Cortex of kidney (tissue), 1 donor: ENCODE measurements around the gene ZW10.
"Not testable (repeated sequence)": the region's sequence is repeated elsewhere in the genome, so short reads cannot be mapped to it uniquely, and the experiment has no call there.

Source experiments
- DNase-seq: peaks from one replicate; lab custom pipeline; 2025; lab: John Stamatoyannopoulos, UW

Gene ZW10

DNA sequence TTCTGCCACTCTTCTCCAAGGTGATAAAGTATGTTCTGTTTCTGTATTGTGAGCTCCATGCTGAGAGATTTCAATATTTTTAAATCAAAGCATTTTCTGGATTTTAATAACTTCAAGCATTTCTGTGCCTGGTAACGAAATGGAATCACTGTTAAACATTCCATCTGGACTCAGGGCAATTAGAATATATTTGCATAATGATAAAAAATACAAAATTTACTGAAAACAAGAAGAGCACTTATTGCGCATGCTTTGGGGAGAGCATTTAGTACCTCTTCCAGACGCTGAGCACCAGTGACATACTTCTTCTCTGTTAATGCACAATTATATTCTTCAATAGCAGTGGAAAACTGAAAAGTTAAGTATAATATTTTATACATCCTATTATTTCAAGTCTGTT is 13.3 kb downstream of the ZW10 start:
- DNase-seq = no peak

DNA sequence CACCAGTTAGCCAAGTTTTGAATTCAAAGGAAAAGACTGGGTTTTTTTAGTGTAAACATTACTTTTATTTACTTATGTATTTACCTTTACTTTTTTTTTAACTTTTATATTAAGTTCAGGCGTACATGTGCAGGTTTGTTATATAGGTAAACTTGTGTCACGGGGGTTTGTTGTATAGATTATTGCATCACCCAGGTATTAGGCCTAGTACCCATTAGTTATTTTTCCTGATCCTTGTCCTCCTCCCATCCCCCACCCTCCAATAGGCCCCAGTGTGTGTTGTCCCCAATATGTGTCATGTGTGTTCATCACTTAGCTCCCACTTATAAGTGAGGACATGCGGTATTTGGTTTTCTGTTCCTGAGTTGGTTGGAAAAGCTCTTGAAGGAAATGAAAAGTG is 20.6 kb downstream of the ZW10 start:
- no peak for DNase-seq

DNA sequence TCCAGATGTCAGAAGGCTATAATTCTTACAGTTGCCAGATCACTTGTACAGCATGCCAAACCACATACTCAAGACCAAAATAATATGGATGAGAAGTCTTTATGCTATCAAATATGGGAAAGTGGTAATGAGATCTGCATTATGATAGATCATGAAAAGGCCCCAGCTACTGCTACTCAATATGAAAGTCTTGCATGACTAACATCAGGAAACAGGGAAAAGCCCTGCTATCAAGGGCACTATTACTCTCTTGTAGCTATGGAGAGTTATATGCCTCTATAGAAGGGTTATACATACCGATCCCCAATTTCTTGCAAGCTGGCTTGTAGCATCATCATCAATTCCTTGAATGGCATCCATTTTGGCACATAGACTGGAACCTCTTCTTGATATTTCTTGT is 37.2 kb downstream of the ZW10 start:
- no peak for DNase-seq

DNA sequence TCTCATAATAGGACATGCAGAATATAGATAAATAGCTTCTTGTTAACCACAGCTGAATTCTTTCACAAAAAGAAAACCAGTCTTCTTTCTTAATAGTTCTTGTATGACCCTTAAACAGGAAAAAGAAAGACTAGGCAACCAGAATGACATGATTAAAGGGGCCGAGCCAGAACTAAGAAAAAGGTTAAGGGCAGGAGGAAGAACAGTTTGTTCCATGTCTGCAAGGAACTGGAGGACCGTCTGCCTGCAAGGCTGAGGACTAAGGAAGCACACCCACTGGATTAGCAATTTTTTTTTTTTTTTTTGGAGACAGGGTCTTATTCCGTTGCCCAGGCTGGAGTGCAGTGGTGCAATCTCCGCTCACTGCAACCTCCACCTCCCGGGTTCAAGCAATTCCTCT is 41.4 kb downstream of the ZW10 start:
- no peak for DNase-seq

DNA sequence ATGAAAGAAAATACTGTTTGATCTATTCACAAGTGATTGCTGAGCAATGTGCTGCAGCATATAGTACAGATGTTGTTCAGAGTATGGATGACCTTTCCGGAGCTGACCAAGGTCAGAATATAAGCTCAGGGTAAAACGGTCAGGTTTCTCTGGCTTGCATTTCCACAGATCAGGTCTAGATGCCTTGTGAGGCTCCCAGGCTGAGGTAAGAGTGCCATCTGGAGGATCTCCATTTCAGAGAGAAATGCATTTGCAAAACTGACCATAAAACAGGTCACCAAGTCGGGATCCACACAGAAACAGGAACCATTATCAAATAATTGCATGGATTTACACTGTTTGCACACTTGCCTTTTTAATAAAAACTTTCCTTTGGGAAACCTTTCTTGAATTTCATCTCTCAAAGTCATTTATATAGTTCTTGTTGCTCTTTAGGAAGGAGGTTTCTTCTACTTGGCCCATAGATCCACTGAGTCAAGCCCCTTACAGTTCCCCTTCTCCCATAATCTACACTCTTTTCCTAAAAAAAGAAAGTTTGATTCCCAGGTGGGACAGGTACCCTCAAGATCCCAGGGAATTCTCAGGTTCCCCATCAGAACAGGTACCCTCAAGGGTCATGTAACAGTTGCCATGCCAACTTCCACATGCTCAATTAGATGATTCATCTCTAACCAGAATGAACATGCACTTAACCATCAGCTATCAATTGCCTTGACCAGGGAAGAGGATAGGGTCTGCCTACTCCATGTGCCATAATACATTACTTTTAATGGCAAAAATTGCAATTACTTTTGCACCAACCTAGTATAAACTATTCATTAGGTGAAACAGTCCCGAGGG is 42.4 kb downstream of the ZW10 start:
- no peak for DNase-seq

DNA sequence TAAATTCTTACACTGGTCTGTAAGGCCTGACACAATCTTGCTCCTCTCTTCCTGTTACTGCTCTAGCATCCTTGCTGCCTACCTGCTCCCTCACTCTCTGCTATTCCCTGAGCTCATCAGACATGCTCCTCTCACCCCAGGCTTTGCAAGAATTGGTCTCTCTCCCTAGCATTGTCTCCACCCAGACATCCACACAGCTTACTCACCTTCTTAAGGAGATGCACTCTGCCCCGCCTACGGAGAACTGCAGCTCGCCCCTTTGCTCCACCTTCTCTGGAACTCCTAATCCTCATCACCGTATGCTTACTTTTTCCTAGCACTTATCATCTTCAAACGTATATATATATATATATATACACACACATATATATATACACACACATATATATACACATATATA is 44.0 kb downstream of the ZW10 start:
- no peak for DNase-seq

DNA sequence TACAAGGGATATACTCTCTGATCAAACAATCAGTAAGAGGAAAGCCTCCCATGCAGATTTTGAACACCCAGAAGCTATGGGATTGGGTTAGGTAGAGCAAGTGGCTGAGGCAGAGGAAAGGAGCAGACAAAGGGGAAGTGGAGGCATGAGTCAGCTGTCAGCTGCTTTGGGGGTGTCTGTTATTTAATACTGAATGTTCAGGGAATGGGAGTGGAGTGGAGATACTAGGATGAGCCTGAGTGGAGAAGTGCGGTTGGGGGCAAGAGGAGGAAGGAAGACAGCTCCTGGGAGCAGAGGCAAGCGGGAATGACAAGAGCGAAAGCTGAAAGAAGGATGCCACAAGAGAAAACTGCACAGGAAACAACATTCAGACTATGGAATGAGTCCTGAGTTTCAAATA is 44.7 kb downstream of the ZW10 start:
- no peak for DNase-seq

- no peak for DNase-seq
These were observed 47.6 kb downstream of the ZW10 start for GRCh38 chr11:113725913-113726312.

- no peak for DNase-seq
These were observed 48.1 kb downstream of the ZW10 start for GRCh38 chr11:113725407-113725806.

- no peak for DNase-seq
These were observed 48.7 kb downstream of the ZW10 start for GRCh38 chr11:113724778-113725177.

- no peak for DNase-seq
These were observed 49.7 kb downstream of the ZW10 start for GRCh38 chr11:113723787-113724186.

DNA sequence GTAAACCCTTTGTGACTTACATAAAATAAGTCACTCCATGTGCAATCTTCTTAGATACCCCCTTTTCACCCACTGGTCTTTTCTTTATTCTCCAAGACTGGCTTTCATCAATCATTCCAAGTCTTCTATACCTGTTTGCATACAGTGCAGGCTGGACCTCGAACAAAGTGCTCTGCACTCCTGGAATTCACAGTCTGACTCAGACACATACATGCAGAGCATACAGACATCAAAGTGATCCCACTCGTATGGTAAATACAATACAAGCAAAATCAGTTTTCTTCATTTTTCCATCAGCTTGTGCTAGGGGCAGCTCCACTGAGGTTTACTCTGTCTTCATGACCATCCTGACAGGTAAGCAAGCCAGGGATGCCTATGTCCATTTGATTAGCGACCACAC is 50.6 kb downstream of the ZW10 start:
- no peak for DNase-seq

- no peak for DNase-seq
These were observed 51.3 kb downstream of the ZW10 start for GRCh38 chr11:113722221-113722620.

GRCh38 chr11:113721462-113722066 is 51.9 kb downstream of the ZW10 start:
- no peak for DNase-seq

DNA sequence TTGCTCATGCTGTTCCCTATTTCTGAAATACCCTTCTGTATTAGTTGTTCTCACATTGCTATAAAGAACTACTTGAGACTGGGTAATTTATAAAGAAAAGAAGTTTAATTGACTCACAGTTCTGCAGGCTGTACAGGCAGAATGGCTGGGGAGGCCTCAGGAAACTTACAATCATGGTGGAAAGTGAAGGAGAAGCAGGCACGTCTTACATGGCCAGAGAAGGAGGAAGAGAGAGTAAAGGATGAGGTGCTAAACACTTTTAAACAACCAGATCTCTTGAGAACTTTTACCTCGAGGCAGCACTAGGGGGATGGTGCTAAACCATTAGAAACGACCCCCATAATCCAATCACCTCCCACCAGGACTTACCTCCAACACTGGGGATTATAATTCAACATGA is 53.0 kb downstream of the ZW10 start:
- DNase-seq = not testable (repeated sequence)

GRCh38 chr11:113715882-113716625 is 57.4 kb downstream of the ZW10 start:
- DNase-seq = no peak

GRCh38 chr11:113715273-113715672 is 58.2 kb downstream of the ZW10 start:
- no peak for DNase-seq

DNA sequence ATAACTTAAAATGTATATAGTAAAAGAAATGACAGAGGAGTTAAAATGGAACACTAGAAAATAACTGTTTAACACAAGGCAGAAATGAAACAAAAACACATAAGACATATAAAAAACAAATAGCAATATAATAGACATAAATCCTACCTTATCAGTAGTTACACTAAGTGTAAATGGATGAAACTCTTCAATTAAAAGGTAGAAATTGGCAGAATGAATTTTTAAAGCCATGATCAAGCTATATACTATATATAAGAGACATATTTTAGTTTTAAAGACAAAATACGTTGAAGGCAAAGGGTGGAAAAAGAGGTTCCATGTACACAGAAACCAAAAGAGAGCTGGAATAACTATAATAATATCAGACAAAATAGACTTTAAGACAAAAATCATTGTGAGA is 62.5 kb downstream of the ZW10 start:
- DNase-seq = no peak

GRCh38 chr11:113705871-113706655 is 67.4 kb downstream of the ZW10 start, which contains the start of gene TMPRSS5:
TMPRSS5 (minus strand) TSS chr11:113706308; CDS start chr11:113706224, 84 bp downstream.
- DNase-seq = no peak

- not testable (repeated sequence) for DNase-seq
These were observed 69.9 kb downstream of the ZW10 start for GRCh38 chr11:113703551-113703950.

DNA sequence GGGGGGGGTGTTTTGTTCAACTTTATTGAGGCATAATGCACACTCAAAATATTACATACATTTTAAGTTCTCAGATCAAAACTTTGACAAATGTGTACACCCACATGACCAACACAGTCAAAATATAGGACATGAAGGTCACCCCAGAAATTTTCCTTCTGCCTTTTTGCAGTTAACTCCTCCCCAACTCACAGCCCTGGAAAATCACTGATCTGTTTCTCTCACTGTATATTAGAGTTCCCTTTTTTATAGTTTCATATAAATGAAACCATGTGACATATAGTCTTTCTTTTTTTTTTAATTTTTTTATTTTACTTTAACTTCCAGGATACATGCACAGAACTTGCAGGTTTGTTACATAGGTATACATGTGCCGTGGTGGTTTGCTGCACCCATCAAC is 72.0 kb downstream of the ZW10 start:
- no peak for DNase-seq

GRCh38 chr11:113698515-113698914 is 75.0 kb downstream of the ZW10 start:
- no peak for DNase-seq
